HepG2 (cell line): Measurements from ENCODE around the gene CHN2. TPM values are rescaled to one million over a fixed set of nuclear protein-coding genes. Genes with fewer than 3 reads are reported as not detected.

ENCODE experiments used
- ATAC-seq: fragments of 200-7000 bp; cut with Tn5 transposase; 3 replicates; pipeline ENCODE4 v1.9.1; 2020; ENCODE audit warnings: mild to moderate bottlenecking, moderate library complexity
- BruUV-seq: library from RNA; stranded (reverse); fragments of 400-500 nt; replicated peaks from 2 replicates; lab custom pipeline; 2021; lab: Mats Ljungman, UMichigan
- CTCF ChIA-PET: fragments of 300-600 bp; formaldehyde crosslinking; extraction: SDS; loops from one replicate; lab custom pipeline; 2021; ENCODE audit warnings: low total read pairs, inconsistent platforms, low intra/inter-chr PET ratio; lab: Yijun Ruan, JAX
- POLR2A ChIA-PET: fragments of 350-600 bp; sonication (Branson Sonifier 250); formaldehyde crosslinking; loops from one replicate; lab custom pipeline; 2020; ENCODE audit warnings: antibody characterized with exemption, inconsistent platforms; lab: Yijun Ruan, JAX
- DNase-seq: peaks from one replicate; pipeline ENCODE4 v3.0.0-alpha.2; 2015; ENCODE audit warnings: low spot score
- FAIRE-seq: peaks from 3 replicates; lab custom pipeline; 2011; peaks lifted over from hg19 to GRCh38; lab: Jason Lieb, UNC
- H2AFZ ChIP-seq: one replicate; pipeline ENCODE4 v1.6.1; 2011; ENCODE audit warnings: low read length, inconsistent platforms
- H3K27ac ChIP-seq: fragments of 300-600 bp; 3 replicates; pipeline ENCODE4 v1.8.0; 2011; ENCODE audit warnings: mixed run types, mild to moderate bottlenecking, mixed read lengths, low read length, inconsistent platforms; ENCODE audit not compliant: insufficient read depth; ENCODE audit errors: extremely low read length
- H3K27me3 ChIP-seq, 2 experiments: fragments of 200-600 bp in 1 of 2; 2 replicates in 1 of 2; 3 replicates in 1 of 2; pipeline versions ENCODE4 v1.6.0 to v1.8.0; 2011; ENCODE audit warnings: low read length in 2 of 2, mild to moderate bottlenecking in 2 of 2, moderate library complexity in 2 of 2, inconsistent platforms in 1 of 2; ENCODE audit not compliant: insufficient read depth in 2 of 2, control insufficient read depth in 1 of 2
- H3K36me3 ChIP-seq, 2 experiments: fragments of 200-600 bp in 1 of 2; replicated peaks in 1 of 2; 2 replicates in 1 of 2; 3 replicates in 1 of 2; pipeline versions ENCODE4 v1.5.1 to v1.8.0; 2011; ENCODE audit warnings: low read length in 2 of 2, inconsistent platforms in 1 of 2; ENCODE audit not compliant: insufficient read depth in 2 of 2, control insufficient read depth in 1 of 2
- H3K4me1 ChIP-seq: 2 replicates; pipeline ENCODE4 v1.5.1; 2012; ENCODE audit warnings: low read length, inconsistent platforms; ENCODE audit not compliant: insufficient read depth
- H3K4me2 ChIP-seq: 2 replicates; pipeline ENCODE4 v1.6.0; 2011; ENCODE audit warnings: low read depth, low read length, inconsistent platforms
- H3K4me3 ChIP-seq, 3 experiments: fragments of 200-600 bp in 1 of 3; sonication (generic), shearing (Covaris generic) in 1 of 3; replicated peaks in 1 of 3; 2 replicates each; pipeline ENCODE4 v1.5.1; 2011 to 2016; ENCODE audit warnings: low read length in 3 of 3, inconsistent platforms in 2 of 3, low read depth in 2 of 3, mild to moderate bottlenecking in 2 of 3, control low read depth in 1 of 3, mixed read lengths in 1 of 3; ENCODE audit not compliant: insufficient read depth in 1 of 3
- H3K79me2 ChIP-seq: one replicate; pipeline ENCODE4 v1.6.1; 2011; ENCODE audit warnings: low read length, inconsistent platforms; ENCODE audit not compliant: insufficient read depth
- H3K9ac ChIP-seq: 2 replicates; pipeline ENCODE4 v1.6.0; 2011; ENCODE audit warnings: mild to moderate bottlenecking, low read depth, low read length, inconsistent platforms; ENCODE audit not compliant: insufficient read depth
- H3K9me3 ChIP-seq: 2 replicates; pipeline ENCODE4 v1.5.1; 2012; ENCODE audit warnings: mild to moderate bottlenecking, low read length
- H4K20me1 ChIP-seq: 2 replicates; pipeline ENCODE4 v1.6.0; 2011; ENCODE audit warnings: inconsistent platforms, mild to moderate bottlenecking, low read length, moderate library complexity; ENCODE audit not compliant: insufficient read depth
- CEBPB ChIP-seq: IDR thresholded peaks from 2 replicates; pipeline ENCODE4 v1.6.1; 2011; ENCODE audit warnings: low read depth, low read length, improper control_type of control experiment, borderline replicate concordance
- E2F1 ChIP-seq: sonication (generic); formaldehyde crosslinking; IDR thresholded peaks from 2 replicates; pipeline ENCODE4 v1.5.0; 2020; ENCODE audit warnings: missing genetic modification reagents
- HES4 ChIP-seq: sonication (generic); formaldehyde crosslinking; IDR thresholded peaks from 2 replicates; pipeline ENCODE4 v1.9.0; 2021; ENCODE audit warnings: mild to moderate bottlenecking, missing genetic modification reagents, borderline replicate concordance
- HINFP ChIP-seq: sonication (generic); formaldehyde crosslinking; IDR thresholded peaks from 2 replicates; pipeline ENCODE4 v1.4.0; 2020; ENCODE audit warnings: low read depth, mild to moderate bottlenecking, missing genetic modification reagents
- KDM4B ChIP-seq: sonication (generic); formaldehyde crosslinking; IDR thresholded peaks from 2 replicates; pipeline ENCODE4 v1.4.0; 2020; ENCODE audit warnings: missing genetic modification reagents
- MYC ChIP-seq: sonication (generic); formaldehyde crosslinking; IDR thresholded peaks from 2 replicates; pipeline ENCODE4 v1.9.0; 2021; ENCODE audit warnings: missing genetic modification reagents, borderline replicate concordance
- PAXIP1 ChIP-seq: sonication (generic); formaldehyde crosslinking; conservative IDR thresholded peaks from 2 replicates; pipeline ENCODE4 v1.4.0; 2020; ENCODE audit warnings: mild to moderate bottlenecking, missing genetic modification reagents, moderate library complexity
- PITX1 ChIP-seq: sonication (generic); formaldehyde crosslinking; IDR thresholded peaks from 2 replicates; pipeline ENCODE4 v1.5.1; 2020; ENCODE audit warnings: mild to moderate bottlenecking, missing genetic modification reagents
- SPEN ChIP-seq: sonication (generic); formaldehyde crosslinking; IDR thresholded peaks from 2 replicates; pipeline ENCODE4 v1.5.1; 2020; ENCODE audit warnings: low read depth, mild to moderate bottlenecking, missing genetic modification reagents
- ZBTB10 ChIP-seq: sonication (generic); formaldehyde crosslinking; IDR thresholded peaks from 2 replicates; pipeline ENCODE4 v1.4.0; 2020; ENCODE audit warnings: missing genetic modification reagents, borderline replicate concordance
- ZNF333 ChIP-seq: sonication (generic); formaldehyde crosslinking; IDR thresholded peaks from 2 replicates; pipeline ENCODE4 v1.4.0; 2020; ENCODE audit warnings: mild to moderate bottlenecking, missing genetic modification reagents, borderline replicate concordance
- ZNF512 ChIP-seq: sonication (generic); formaldehyde crosslinking; IDR thresholded peaks from 2 replicates; pipeline ENCODE4 v1.4.0; 2020; ENCODE audit warnings: mild to moderate bottlenecking, missing genetic modification reagents
- ZNF724P ChIP-seq: sonication (generic); formaldehyde crosslinking; IDR thresholded peaks from 2 replicates; pipeline ENCODE4 v1.8.0; 2022; ENCODE audit warnings: missing genetic modification reagents, borderline replicate concordance
- ZNF776 ChIP-seq: sonication (generic); formaldehyde crosslinking; IDR thresholded peaks from 2 replicates; pipeline ENCODE4 v1.4.0; 2020; ENCODE audit warnings: mild to moderate bottlenecking, missing genetic modification reagents
- WGBS: methylation state at CpG from one replicate; pipeline ENCODE4 v1.1.6; 2017; ENCODE audit warnings: low lambda C conversion rate; 5-methylcytosine and 5-hydroxymethylcytosine counted together
- in situ Hi-C: cut with HindIII; loops from 2 replicates; pipeline ENCODE4 v1.10.0; 2017; ENCODE audit warnings: low pct_unique_long_range_greater_than_20kb; ENCODE audit not compliant: extremely low pct_ligation_motif_present
- intact Hi-C: fragments of 100-400 bp; cut with micrococcal nuclease; formaldehyde crosslinking; loops from one replicate; pipeline ENCODE4 v1.10.0; 2022; ENCODE audit not compliant: unreplicated experiment
- polyA plus RNA-seq, 8 experiments: library from polyadenylated mRNA; depleted of rRNA in 3 of 8; stranded (reverse) in 7 of 8; unstranded in 1 of 8; fragments of >200 nt; fragmentation: Illumina TruSeq in 4 of 8; extraction: Trizol in 4 of 8; gene quantifications; 2 replicates each; pipeline versions ENCODE4 v1.2.1 to v1.2.3, GENCODE V29; 2011 to 2016; ENCODE audit warnings: low read depth in 4 of 8, missing spikeins in 1 of 8, mixed read lengths in 1 of 8; ENCODE audit not compliant: insufficient read depth in 1 of 8
- total RNA-seq, 5 experiments: library from RNA; depleted of rRNA; stranded (reverse); fragments of >200 nt; fragmentation: Illumina TruSeq; extraction: Trizol; gene quantifications; 2 replicates each; pipeline ENCODE4 v1.2.3, GENCODE V29; 2016; ENCODE audit warnings: low read depth in 1 of 5

The CHN2 gene
- total and polyA plus RNA-seq, 2 of the 13 experiments (the other 11 are each of a cell fraction or from before 2014, with no cell fraction given), result 23.5 to 30.5 TPM

GRCh38 chr7:29495653-29496052, 301.1 kb downstream of the CHN2 start:
- BruUV-seq, result no TSS peak
- FAIRE-seq, result no peak
- in situ Hi-C loops, result no loop called here
- intact Hi-C loops, result loop anchor here (10.0 kb wide), 1 partner anchor 49 kb away; no protein-coding TSS in a partner anchor
- ChIA-PET POLR2A (interaction anchor here (1.1 to 1.8 kb wide), 2 partner anchors 11 to 12 kb away, joined by 3 to 7 read pairs; no protein-coding TSS in a partner anchor), CTCF (no interaction called here)
- H3K27ac ChIP-seq, result no peak overlapping the region
- H3K9ac ChIP-seq, result no peak overlapping the region
- no peak overlapping the region for H3K4me2 ChIP-seq
- H2AFZ ChIP-seq, result no peak overlapping the region
- no peak for DNase-seq
- no peak for ATAC-seq
- peaks cover 45% of the 10 kb centered on the region for H3K4me1 ChIP-seq
- H3K9me3 ChIP-seq, result no peaks in the 10 kb centered on the region
- no peaks in the 10 kb centered on the region for H4K20me1 ChIP-seq
- H3K79me2 ChIP-seq, result no peaks in the 10 kb centered on the region
- 82% methylated on average over 7 of the region's 7 CpGs for WGBS
- H3K36me3 ChIP-seq, result peaks cover 10 to 30% of the 10 kb centered on the region in 2 experiments; a peak in 4 of 5 replicates
- H3K4me3 ChIP-seq, result no peak overlapping the region
- H3K27me3 ChIP-seq, result no peaks in the 10 kb centered on the region
- TF ChIP-seq PITX1 (CRISPR knock-in tag) (no peak), SPEN (CRISPR knock-in tag) (no peak), MYC (CRISPR knock-in tag) (no peak), HINFP (CRISPR knock-in tag) (no peak), PAXIP1 (CRISPR knock-in tag) (no peak), KDM4B (CRISPR knock-in tag) (no peak), HES4 (CRISPR knock-in tag) (no peak), ZNF512 (CRISPR knock-in tag) (no peak), ZNF776 (CRISPR knock-in tag) (no peak), ZBTB10 (CRISPR knock-in tag) (no peak), ZNF724P (no peak), E2F1 (CRISPR knock-in tag) (no peak), ZNF333 (CRISPR knock-in tag) (no peak), CEBPB (no peak)
